Colonic mucosa (tissue), 4 donors: ENCODE data around the gene MCUR1. TPM values are rescaled to one million over a fixed set of nuclear protein-coding genes. Genes with fewer than 3 reads are reported as not detected.
"Not testable (repeated sequence)": the region's sequence is repeated elsewhere in the genome, so short reads cannot be mapped to it uniquely, and the experiment has no call there.

Source experiments
- DNase-seq: peaks from one replicate; pipeline ENCODE4 v3.0.0-alpha.2; 2020
- H3K27ac ChIP-seq: fragments of 200-600 bp; one replicate; pipeline ENCODE4 v1.8.0; 2021
- H3K27me3 ChIP-seq: fragments of 200-600 bp; one replicate; pipeline ENCODE4 v1.8.0; 2021
- H3K36me3 ChIP-seq: fragments of 200-600 bp; one replicate; pipeline ENCODE4 v1.8.0; 2021
- H3K4me1 ChIP-seq: fragments of 200-600 bp; one replicate; pipeline ENCODE4 v1.8.0; 2021; ENCODE audit warnings: mild to moderate bottlenecking
- H3K4me3 ChIP-seq: fragments of 200-600 bp; one replicate; pipeline ENCODE4 v1.8.0; 2021
- H3K9ac ChIP-seq, 2 donors: one replicate each; pipeline ENCODE4 v1.7.0; 2013; ENCODE audit warnings: control low read depth in 2 of 2, low read depth in 2 of 2, low read length in 2 of 2
- H3K9me3 ChIP-seq: fragments of 200-600 bp; one replicate; pipeline ENCODE4 v1.8.0; 2021
- CTCF ChIP-seq: fragments of 200-600 bp; IDR thresholded peaks from one replicate; pipeline ENCODE4 v1.8.0; 2022; ENCODE audit warnings: antibody characterized with exemption, mild to moderate bottlenecking
- intact Hi-C: fragments of 100-400 bp; cut with DNase I; formaldehyde crosslinking; loops from one replicate; pipeline ENCODE4 v1.14.1; 2022
- total RNA-seq, 2 donors: library from RNA; stranded (reverse); fragmentation: NEBNext Ultra II Directional in 1 of 2; extraction: Animal tissue kit (Norgen Biotek cat#: 25700) in 1 of 2; gene quantifications; one replicate each; pipeline ENCODE4 v1.2.1, GENCODE V29; 2021
- donor health status: healthy.
- donor health status: DM: no; HTN: no; CAD: no.
- donor health status: DM: no; HTN: no; CAD: no.

MCUR1 gene
- total RNA-seq, 2 donors from 2014 or later = 32.1 to 32.9 TPM

GRCh38 chr6:13853871-13854270, 39.5 kb upstream of the MCUR1 start:
- Histone ChIP-seq H3K36me3 (no peaks in the 10 kb centered on the region), H3K9me3 (no peaks in the 10 kb centered on the region), H3K4me3 (no peak overlapping the region), H3K27me3 (no peaks in the 10 kb centered on the region), H3K27ac (no peak overlapping the region), H3K9ac (no peak overlapping the region), H3K4me1 (no peaks in the 10 kb centered on the region)
- intact Hi-C loops = no loop called here
- no peak for TF ChIP-seq CTCF
- DNase-seq = no peak

- Histone ChIP-seq H3K27ac (no peak overlapping the region), H3K36me3 (no peaks in the 10 kb centered on the region), H3K27me3 (no peaks in the 10 kb centered on the region), H3K4me1 (no peaks in the 10 kb centered on the region), H3K9me3 (no peaks in the 10 kb centered on the region), H3K9ac (no peak overlapping the region), H3K4me3 (no peak overlapping the region)
- DNase-seq = no peak
- intact Hi-C loops = no loop called here
- no peak for TF ChIP-seq CTCF
These were observed 37.4 kb upstream of the MCUR1 start for GRCh38 chr6:13851803-13852202.

GRCh38 chr6:13851330-13851729, 37.0 kb upstream of the MCUR1 start:
- Histone ChIP-seq H3K4me3 (no peak overlapping the region), H3K9ac (no peak overlapping the region), H3K27me3 (no peaks in the 10 kb centered on the region), H3K4me1 (no peaks in the 10 kb centered on the region), H3K36me3 (no peaks in the 10 kb centered on the region), H3K27ac (no peak overlapping the region), H3K9me3 (no peaks in the 10 kb centered on the region)
- intact Hi-C loops = no loop called here
- DNase-seq = no peak
- no peak for TF ChIP-seq CTCF

GRCh38 chr6:13850690-13851089, 36.3 kb upstream of the MCUR1 start:
- DNase-seq, intact Hi-C loops: not testable (repeated sequence)

GRCh38 chr6:13848522-13849150, 34.3 kb upstream of the MCUR1 start:
- TF ChIP-seq CTCF = no peak
- intact Hi-C loops = no loop called here
- Histone ChIP-seq H3K9ac (peak overlapping the region in 1 of 2 donors; percentile 9), H3K27me3 (no peaks in the 10 kb centered on the region), H3K36me3 (no peaks in the 10 kb centered on the region), H3K4me1 (no peaks in the 10 kb centered on the region), H3K4me3 (no peak overlapping the region), H3K9me3 (no peaks in the 10 kb centered on the region), H3K27ac (no peak overlapping the region)
- DNase-seq = no peak

More at GRCh38 chr6:13850690-13851089, 36.3 kb upstream of the MCUR1 start:
- H3K36me3 ChIP-seq, H3K4me3 ChIP-seq, H3K4me1 ChIP-seq, H3K9me3 ChIP-seq, H3K27ac ChIP-seq, H3K27me3 ChIP-seq, H3K9ac ChIP-seq: not testable (repeated sequence)

- no peak for TF ChIP-seq CTCF
- no peaks in the 10 kb centered on the region for H3K9me3 ChIP-seq
- H3K27ac ChIP-seq = no peak overlapping the region
- intact Hi-C loops = no loop called here
- no peaks in the 10 kb centered on the region for H3K36me3 ChIP-seq
- no peak overlapping the region for H3K4me3 ChIP-seq
- H3K9ac ChIP-seq = no peak overlapping the region
- no peaks in the 10 kb centered on the region for H3K4me1 ChIP-seq
- DNase-seq = no peak
- H3K27me3 ChIP-seq = no peaks in the 10 kb centered on the region
These were observed 33.1 kb upstream of the MCUR1 start for GRCh38 chr6:13847326-13848050.
